Activated CD8-positive, alpha-beta memory T cell treated with anti-CD3 and anti-CD28 coated beads for 24 hours (primary cell): Measurements from ENCODE around the gene GRIN2B.

Experiments used
- DNase-seq: peaks from one replicate; pipeline ENCODE4 v3.0.0-alpha.2; 2020

Gene GRIN2B

GRCh38 chr12:13981296-13981962, at the start of gene GRIN2B:
TSS of gene GRIN2B (minus strand) at chr12:13981602. CDS start at chr12:13866208, 115,394 bp downstream.
- DNase-seq, result no peak

- no peak for DNase-seq
Measured at GRCh38 chr12:14026537-14026936, 45.1 kb upstream of the GRIN2B start.

- DNase-seq, result no peak
Measured at GRCh38 chr12:14024591-14024990, 43.2 kb upstream of the GRIN2B start.

GRCh38 chr12:14018080-14018479, 36.7 kb upstream of the GRIN2B start:
- DNase-seq, result no peak

GRCh38 chr12:14010989-14011388, 29.6 kb upstream of the GRIN2B start:
- DNase-seq, result no peak

- DNase-seq, result no peak
Measured at GRCh38 chr12:14007639-14008038, 26.2 kb upstream of the GRIN2B start.

GRCh38 chr12:13992585-13992984, 11.2 kb upstream of the GRIN2B start:
- no peak for DNase-seq

- DNase-seq, result no peak
Measured at GRCh38 chr12:13992106-13992505, 10.7 kb upstream of the GRIN2B start.

- DNase-seq, result no peak
Measured at GRCh38 chr12:13986031-13986430, 4.6 kb upstream of the GRIN2B start.

GRCh38 chr12:13981990-13982389, 588 bp upstream of the GRIN2B start:
- no peak for DNase-seq

GRCh38 chr12:13980538-13981295, 685 bp downstream of the GRIN2B start:
- DNase-seq, result no peak

GRCh38 chr12:13979772-13980378, 1.5 kb downstream of the GRIN2B start:
- DNase-seq, result no peak

GRCh38 chr12:13978876-13979275, 2.5 kb downstream of the GRIN2B start:
- DNase-seq, result no peak

GRCh38 chr12:13976880-13977279, 4.5 kb downstream of the GRIN2B start:
- no peak for DNase-seq

- no peak for DNase-seq
Measured at GRCh38 chr12:13976028-13976584, 5.3 kb downstream of the GRIN2B start.

- DNase-seq, result no peak
Measured at GRCh38 chr12:13973996-13974395, 7.4 kb downstream of the GRIN2B start.

- no peak for DNase-seq
Measured at GRCh38 chr12:13970803-13971202, 10.6 kb downstream of the GRIN2B start.

GRCh38 chr12:13968281-13968680, 13.1 kb downstream of the GRIN2B start:
- DNase-seq, result no peak

GRCh38 chr12:13964666-13965065, 16.7 kb downstream of the GRIN2B start:
- no peak for DNase-seq

GRCh38 chr12:13962699-13963098, 18.7 kb downstream of the GRIN2B start:
- no peak for DNase-seq

GRCh38 chr12:13961971-13962370, 19.4 kb downstream of the GRIN2B start:
- DNase-seq, result no peak

- no peak for DNase-seq
Measured at GRCh38 chr12:13959131-13959723, 22.2 kb downstream of the GRIN2B start.

GRCh38 chr12:13957576-13957975, 23.8 kb downstream of the GRIN2B start:
- no peak for DNase-seq
